Activated B cell treated with CpG ODN at 0.5 μM for 24 hours (primary cell): Measurements from ENCODE around the gene MORC3. TPM values are rescaled to one million over a fixed set of nuclear protein-coding genes. Genes with fewer than 3 reads are reported as not detected.

ENCODE experiments used
- ATAC-seq: fragments of 200-7000 bp; cut with Tn5 transposase; one replicate; pipeline ENCODE4 v1.10.0; 2021; ENCODE audit warnings: low read depth, mild to moderate bottlenecking, moderate library complexity
- CTCF ChIA-PET: fragments of 350-600 bp; sonication (Branson Sonifier 250); formaldehyde crosslinking; loops from one replicate; lab custom pipeline; 2021; ENCODE audit warnings: antibody characterized with exemption; lab: Charles Lee
- POLR2A ChIA-PET: fragments of 350-600 bp; sonication (Branson Sonifier 250); formaldehyde crosslinking; loops from one replicate; lab custom pipeline; 2021; ENCODE audit warnings: antibody characterized with exemption; lab: Charles Lee
- DNase-seq: peaks from one replicate; pipeline ENCODE4 v3.0.0; 2022
- H3K27ac Mint-ChIP-seq: one replicate; pipeline ENCODE4 v1.8.0; 2020; ENCODE audit warnings: mixed read lengths
- H3K27me3 Mint-ChIP-seq: one replicate; pipeline ENCODE4 v1.8.0; 2021; ENCODE audit warnings: mixed read lengths
- H3K36me3 Mint-ChIP-seq: one replicate; pipeline ENCODE4 v1.8.0; 2021; ENCODE audit warnings: low read depth, mixed read lengths
- H3K4me1 Mint-ChIP-seq: one replicate; pipeline ENCODE4 v1.8.0; 2021; ENCODE audit warnings: mixed read lengths
- H3K4me3 Mint-ChIP-seq: one replicate; pipeline ENCODE4 v1.8.0; 2020; ENCODE audit warnings: mild to moderate bottlenecking, mixed read lengths
- H3K9me3 Mint-ChIP-seq: one replicate; pipeline ENCODE4 v1.8.0; 2020; ENCODE audit warnings: mixed read lengths
- CTCF ChIP-seq: fragments of 200-600 bp; IDR thresholded peaks from one replicate; pipeline ENCODE4 v1.8.0; 2022; ENCODE audit warnings: antibody characterized with exemption, mild to moderate bottlenecking
- intact Hi-C: fragments of 100-400 bp; cut with micrococcal nuclease; formaldehyde crosslinking; loops from one replicate; pipeline ENCODE4 v1.15.1; 2024
- total RNA-seq: library from RNA; stranded (reverse); gene quantifications from 2 replicates; pipeline ENCODE4 v1.2.3, GENCODE V29; 2022

The MORC3 gene
- total RNA-seq, 1 donor from 2014 or later = 65.6 TPM

GRCh38 chr21:36354918-36355680, 35.1 kb downstream of the MORC3 start:
- peaks cover 2% of the 10 kb centered on the region for H3K4me1 Mint-ChIP-seq
- H3K9me3 Mint-ChIP-seq = no peaks in the 10 kb centered on the region
- intact Hi-C loops = no loop called here
- ChIA-PET POLR2A (no interaction called here), CTCF (no interaction called here)
- H3K4me3 Mint-ChIP-seq = no peak overlapping the region
- ATAC-seq (no peak), DNase-seq (no peak)
- H3K27me3 Mint-ChIP-seq = no peaks in the 10 kb centered on the region
- no peak overlapping the region for H3K27ac Mint-ChIP-seq
- H3K36me3 Mint-ChIP-seq = peaks cover 57% of the 10 kb centered on the region
- TF ChIP-seq CTCF = no peak

- ChIA-PET POLR2A (no interaction called here), CTCF (no interaction called here)
- DNase-seq (no peak), ATAC-seq (no peak)
- H3K27ac Mint-ChIP-seq = no peak overlapping the region
- H3K4me1 Mint-ChIP-seq = peaks cover 2% of the 10 kb centered on the region
- H3K4me3 Mint-ChIP-seq = no peak overlapping the region
- H3K27me3 Mint-ChIP-seq = no peaks in the 10 kb centered on the region
- TF ChIP-seq CTCF = no peak
- intact Hi-C loops = no loop called here
- peaks cover 59% of the 10 kb centered on the region for H3K36me3 Mint-ChIP-seq
- no peaks in the 10 kb centered on the region for H3K9me3 Mint-ChIP-seq
These were observed 35.9 kb downstream of the MORC3 start for GRCh38 chr21:36355868-36356267.

DNA sequence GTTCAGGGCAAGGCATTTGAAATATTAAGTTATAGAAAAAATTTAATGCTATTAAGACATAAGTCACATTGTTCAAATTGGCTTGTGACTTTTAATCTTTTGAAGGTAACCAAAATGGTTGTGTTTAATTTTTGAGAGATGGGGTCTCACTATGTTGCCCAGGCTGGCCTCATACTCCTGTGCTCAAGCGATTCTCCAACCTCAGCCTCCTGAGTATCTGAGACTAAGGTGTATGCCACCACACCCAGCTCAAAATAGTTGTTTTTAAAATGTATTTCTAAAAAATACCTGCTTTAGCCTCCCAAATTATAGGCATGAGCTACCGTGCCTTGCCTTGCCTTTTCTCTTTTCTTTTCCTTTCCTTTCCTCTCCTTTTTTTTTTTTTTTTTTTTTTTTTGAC, 39.2 kb downstream of the MORC3 start:
- ChIA-PET CTCF (no interaction called here), POLR2A (no interaction called here)
- Mint-ChIP-seq H3K9me3 (no peaks in the 10 kb centered on the region), H3K27me3 (no peaks in the 10 kb centered on the region), H3K36me3 (peaks cover 65% of the 10 kb centered on the region), H3K4me3 (no peak overlapping the region), H3K27ac (no peak overlapping the region), H3K4me1 (peaks cover 2% of the 10 kb centered on the region)
- no peak for DNase-seq
- intact Hi-C loops = no loop called here
- TF ChIP-seq CTCF = no peak
- no peak for ATAC-seq

- intact Hi-C loops = no loop called here
- no peaks in the 10 kb centered on the region for H3K9me3 Mint-ChIP-seq
- POLR2A ChIA-PET = no interaction called here
These were observed 49.2 kb downstream of the MORC3 start for GRCh38 chr21:36369064-36369685.

More at GRCh38 chr21:36369064-36369685, 49.2 kb downstream of the MORC3 start:
- TF ChIP-seq CTCF = no peak
- Mint-ChIP-seq H3K36me3 (peaks cover 92% of the 10 kb centered on the region), H3K27me3 (no peaks in the 10 kb centered on the region), H3K4me1 (no peaks in the 10 kb centered on the region), H3K4me3 (no peak overlapping the region), H3K27ac (no peak overlapping the region)
- CTCF ChIA-PET = no interaction called here
- no peak for DNase-seq
- ATAC-seq = no peak
